NCI-H748 treated with DMSO at 0.1 percent for 48 hours (cell line): ENCODE data around the gene HIPK1.
"Not testable (repeated sequence)": the region's sequence is repeated elsewhere in the genome, so short reads cannot be mapped to it uniquely, and the experiment has no call there.

Source experiments
- DNase-seq: peaks from one replicate; lab custom pipeline; 2025; lab: John Stamatoyannopoulos, UW

HIPK1 gene

DNA sequence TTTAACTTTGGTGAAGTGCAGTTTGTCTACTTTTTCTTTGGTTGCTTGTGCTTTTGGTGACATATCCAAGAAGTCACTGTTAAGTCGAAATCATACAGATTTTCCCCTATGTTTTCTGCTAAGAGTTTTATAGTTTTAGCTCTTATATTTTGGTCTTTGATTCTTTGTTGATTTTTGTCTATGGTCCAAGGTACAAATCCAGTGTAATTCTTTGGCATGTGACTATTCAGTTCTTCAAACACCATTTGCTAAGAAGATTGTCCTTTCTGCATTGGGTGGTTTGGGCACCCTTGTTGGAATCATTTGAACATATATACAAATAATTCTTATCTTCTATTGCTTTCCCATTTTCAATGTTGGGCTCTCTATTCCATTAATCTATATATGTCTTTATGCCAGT lies 16.2 kb downstream of the HIPK1 start:
- DNase-seq = no peak

DNA sequence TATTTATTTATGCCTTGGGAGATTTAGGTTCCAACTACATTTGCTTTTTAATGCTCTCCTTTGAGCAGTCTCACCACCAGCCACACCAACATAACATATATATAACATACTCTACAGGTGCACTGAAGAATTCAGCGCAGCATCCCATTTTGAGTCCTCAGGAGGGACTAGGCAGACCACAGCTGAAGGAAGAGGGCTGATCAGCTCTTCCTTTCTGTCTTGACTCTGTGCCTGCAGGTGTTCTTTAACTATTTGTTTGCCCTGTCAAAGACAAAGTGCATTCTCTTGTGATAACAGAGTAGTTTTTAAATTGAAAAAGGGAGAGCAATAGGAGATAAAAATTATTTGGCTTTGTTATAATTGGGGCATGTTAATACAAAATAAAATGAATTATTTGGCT lies 17.0 kb downstream of the HIPK1 start:
- no peak for DNase-seq

DNA sequence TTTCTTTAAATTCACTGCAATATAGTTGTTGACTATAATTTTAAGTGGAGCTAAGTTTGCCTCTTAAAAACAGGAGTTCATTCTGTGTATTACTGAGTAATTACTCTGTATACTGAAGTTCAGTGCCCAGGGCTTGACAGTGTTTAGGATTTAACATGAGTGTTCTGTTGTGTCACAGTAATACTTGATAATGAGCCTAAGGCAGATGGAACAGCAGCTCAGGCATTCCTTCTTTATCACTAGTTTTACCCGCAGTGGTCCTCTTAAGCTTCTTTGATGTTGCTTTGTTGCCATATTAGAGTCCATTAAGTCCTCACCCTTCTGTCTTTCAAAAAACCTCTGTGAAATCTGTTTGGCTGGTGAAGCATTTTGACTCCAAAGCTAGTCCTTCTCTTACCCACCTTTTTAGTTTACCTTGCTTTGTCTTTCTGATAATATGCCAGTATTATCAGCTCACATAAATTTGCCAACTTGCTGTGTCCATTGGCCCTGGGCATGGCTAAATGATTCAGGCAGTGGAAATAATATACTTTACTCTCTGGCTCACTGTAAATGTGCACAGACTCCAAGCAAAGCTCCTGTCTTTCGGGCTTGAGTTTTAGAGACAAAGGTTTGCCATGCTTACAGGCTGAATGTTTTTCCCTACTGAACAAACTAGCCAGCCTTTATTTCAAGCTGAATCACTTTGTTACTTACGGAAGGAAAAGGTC lies 17.7 kb downstream of the HIPK1 start:
- DNase-seq = no peak

DNA sequence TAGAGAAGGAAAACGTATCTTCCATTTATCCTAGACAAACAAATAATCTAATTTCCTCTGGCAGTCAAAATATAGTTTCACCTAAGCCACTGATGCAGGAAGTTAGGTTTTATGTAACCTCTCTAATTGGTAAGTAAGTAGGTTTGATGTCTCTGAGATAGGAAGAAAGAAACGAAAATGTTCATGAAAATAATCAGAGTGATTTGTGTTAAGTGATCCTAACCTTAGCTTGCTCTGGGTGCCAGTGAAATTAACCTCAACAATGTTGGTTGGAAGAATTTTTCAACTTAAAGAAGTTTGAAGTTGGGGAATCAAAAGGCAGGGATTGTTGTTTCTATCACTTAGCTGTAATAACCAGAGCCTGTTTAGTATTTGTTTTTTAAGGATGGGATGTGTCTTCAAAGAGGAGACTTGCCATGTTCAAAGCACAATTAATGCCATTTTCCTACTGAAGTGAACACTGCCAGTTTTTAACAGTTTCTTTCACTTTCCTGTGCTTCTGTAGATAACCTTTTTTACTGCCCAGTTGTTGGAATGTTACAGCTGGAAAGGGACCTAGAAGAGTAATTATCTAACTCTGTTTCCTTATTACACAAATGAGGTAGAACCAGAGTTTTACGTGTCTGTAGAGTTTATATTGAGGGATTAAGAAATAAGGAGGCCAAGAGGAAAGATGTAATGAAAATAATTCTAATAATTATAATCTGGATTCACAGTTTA lies 18.4 kb downstream of the HIPK1 start:
- no peak for DNase-seq

DNA sequence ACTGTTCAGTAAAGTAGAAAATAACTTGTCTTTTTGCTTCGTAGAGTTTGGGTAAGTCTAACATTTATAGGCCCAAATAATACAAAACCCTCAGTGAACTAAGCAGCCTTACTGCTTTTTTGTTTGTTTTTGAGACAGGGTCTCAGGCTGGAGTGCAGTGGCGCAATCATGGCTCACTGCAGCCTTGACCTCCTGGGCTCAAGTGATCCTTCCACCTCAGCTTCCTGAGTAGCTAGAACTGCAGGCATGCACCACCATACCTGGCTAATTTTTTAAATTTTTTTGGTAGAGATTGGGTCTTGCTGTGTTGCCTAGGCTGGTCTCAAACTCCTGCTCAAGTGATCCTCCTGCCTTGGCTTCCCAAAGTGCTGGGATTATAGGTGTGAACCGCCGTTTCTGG lies 19.0 kb downstream of the HIPK1 start:
- DNase-seq = not testable (repeated sequence)

DNA sequence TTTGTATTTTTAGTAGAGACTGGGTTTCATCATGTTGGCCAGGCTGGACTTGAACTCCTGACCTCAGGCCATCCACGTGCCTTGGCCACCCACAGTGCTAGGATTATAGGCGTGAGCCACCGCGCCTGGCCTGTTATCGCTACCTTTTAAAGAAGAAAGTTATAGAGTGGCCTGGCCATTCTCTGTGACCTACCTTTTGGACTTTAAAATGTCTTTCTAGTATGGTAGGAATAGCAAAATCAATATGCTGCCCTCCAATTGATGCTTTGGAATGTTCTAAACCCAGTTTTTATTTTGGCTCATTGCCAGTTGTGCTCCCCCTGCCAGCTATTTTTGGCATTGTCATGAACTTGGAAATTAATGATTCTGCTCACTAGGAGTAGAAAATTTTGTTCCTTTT lies 19.9 kb downstream of the HIPK1 start:
- DNase-seq = no peak

DNA sequence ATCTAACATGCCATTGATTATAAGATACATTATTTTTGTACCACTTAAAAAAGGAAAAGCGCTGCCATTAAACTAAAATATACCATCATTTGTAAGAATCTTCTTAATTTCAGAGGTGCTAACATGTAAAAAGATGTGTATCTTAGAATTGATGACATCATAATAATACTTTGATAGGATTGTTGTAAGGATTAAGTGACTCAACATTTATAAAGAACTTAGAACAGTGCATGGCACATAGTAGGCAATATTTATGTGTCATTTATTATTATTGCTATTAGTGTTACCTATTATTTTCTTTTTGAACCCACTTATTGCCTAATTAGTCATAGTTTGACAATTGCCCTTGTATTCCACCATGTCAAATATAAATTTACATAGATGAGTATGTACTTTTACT lies 21.8 kb downstream of the HIPK1 start:
- no peak for DNase-seq

DNA sequence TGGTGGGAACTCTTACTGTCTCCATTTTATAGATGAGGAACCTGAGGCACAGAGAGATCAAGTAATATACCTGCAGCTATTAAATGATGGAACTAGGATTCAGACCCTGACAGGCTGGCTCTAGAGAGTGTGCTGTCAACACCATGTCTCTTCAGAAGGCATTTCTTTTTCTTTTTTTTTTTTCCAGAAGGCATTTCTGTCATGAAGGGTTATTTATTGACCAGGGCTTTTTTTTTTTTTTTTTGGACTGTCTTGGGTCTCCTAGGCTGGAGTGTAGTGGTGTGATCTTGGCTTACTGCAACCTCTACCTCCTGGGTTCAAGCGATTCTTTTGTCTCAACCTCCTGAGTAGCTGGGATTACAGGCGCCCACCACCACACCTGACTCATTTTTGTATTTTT lies 22.6 kb downstream of the HIPK1 start:
- DNase-seq = no peak

DNA sequence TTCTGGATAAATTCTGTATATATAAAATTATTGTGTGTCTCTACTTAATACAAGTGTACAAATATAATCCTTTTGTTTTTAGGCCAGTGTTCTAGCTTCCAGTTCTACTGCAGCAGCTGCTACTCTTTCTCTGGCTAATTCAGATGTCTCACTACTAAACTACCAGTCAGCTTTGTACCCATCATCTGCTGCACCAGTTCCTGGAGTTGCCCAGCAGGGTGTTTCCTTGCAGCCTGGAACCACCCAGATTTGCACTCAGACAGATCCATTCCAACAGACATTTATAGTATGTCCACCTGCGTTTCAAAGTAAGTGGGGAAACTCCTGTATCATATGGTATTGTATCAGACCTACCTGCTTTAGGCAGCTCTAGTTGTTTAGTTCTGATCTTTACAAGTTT lies 28.9 kb downstream of the HIPK1 start:
- DNase-seq = no peak

DNA sequence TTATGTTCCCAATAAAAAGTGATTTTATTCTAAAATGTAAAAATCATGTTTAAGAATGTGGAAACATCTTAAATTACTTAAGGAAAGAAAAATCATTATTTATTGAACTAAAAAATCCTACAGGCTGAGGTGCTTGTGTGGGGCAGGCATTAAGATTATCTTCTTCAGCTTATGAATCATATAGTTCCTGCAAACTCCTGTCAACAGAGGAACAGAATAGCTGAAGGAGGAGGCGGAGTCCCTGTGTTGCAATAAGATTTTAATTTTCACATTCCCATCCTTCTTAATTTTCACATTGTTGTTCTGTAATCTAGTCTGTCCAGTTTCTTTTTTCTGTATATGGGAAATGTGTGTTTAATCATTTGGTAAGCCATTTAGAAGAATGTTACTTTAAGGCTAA lies 29.6 kb downstream of the HIPK1 start:
- no peak for DNase-seq

DNA sequence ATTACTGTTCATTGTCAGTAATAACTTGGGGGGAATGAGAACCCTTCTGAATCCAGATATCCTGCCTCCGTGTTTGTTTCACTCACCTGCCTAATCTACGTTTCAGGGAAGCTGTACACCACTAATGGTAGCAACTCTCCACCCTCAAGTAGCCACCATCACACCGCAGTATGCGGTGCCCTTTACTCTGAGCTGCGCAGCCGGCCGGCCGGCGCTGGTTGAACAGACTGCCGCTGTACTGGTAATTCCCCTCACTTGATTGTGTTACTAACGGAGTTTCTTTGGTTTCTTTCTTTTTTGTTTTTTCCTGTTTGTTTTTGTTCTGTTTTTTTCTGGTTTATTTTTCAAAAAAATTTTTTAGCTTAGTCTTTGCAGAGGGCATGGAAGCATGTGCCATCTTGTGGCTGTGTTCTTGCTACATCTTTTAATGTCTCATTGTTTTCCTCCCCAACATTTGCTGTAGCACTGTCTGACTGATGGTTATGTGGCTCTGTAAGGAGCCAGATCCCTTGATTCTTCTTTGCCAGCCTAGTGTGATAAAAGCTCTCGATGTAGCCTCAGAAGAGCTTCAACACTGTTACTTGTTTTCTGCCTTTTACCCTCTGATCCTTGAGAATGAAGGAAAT lies 34.3 kb downstream of the HIPK1 start:
- DNase-seq = no peak

DNA sequence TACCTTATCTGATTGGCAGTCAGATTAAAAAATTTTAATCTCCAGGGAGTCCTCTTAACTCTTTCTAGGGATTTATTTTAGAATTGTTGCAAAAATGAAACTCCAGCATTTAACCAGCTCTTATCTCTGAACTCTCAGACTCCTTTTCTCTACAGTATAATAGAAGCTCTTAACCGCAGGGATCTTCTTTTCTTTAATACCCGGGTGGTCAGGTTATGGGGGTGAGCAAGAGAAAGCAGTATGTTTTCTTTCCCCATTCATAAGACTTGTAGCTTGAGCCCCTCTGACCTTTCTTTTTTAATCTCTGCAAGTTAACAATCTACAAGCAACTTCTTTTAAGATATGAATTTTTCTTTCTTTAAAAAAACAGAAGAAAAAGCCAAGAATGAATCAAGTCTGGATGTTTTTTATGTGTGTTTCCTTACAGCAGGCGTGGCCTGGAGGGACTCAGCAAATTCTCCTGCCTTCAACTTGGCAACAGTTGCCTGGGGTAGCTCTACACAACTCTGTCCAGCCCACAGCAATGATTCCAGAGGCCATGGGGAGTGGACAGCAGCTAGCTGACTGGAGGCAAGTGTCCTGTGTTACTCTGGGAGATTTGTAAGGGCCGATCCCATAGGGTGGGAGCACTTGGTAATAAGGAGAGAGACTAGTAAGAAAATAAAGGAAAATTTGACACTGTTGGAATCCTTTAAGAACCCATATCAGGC lies 36.7 kb downstream of the HIPK1 start:
- DNase-seq = no peak

DNA sequence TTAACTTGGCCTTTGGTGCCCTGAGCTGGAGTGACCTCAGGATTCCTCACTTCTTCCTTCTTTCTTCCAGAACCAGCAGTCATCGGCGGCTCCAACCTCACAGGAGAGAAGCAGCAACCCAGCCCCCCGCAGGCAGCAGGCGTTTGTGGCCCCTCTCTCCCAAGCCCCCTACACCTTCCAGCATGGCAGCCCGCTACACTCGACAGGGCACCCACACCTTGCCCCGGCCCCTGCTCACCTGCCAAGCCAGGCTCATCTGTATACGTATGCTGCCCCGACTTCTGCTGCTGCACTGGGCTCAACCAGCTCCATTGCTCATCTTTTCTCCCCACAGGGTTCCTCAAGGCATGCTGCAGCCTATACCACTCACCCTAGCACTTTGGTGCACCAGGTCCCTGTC lies 43.8 kb downstream of the HIPK1 start:
- no peak for DNase-seq

DNA sequence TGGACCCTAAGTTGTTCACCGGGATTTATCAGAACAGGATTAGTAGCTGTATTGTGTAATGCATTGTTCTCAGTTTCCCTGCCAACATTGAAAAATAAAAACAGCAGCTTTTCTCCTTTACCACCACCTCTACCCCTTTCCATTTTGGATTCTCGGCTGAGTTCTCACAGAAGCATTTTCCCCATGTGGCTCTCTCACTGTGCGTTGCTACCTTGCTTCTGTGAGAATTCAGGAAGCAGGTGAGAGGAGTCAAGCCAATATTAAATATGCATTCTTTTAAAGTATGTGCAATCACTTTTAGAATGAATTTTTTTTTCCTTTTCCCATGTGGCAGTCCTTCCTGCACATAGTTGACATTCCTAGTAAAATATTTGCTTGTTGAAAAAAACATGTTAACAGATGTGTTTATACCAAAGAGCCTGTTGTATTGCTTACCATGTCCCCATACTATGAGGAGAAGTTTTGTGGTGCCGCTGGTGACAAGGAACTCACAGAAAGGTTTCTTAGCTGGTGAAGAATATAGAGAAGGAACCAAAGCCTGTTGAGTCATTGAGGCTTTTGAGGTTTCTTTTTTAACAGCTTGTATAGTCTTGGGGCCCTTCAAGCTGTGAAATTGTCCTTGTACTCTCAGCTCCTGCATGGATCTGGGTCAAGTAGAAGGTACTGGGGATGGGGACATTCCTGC lies 46.2 kb downstream of the HIPK1 start:
- DNase-seq = no peak

DNA sequence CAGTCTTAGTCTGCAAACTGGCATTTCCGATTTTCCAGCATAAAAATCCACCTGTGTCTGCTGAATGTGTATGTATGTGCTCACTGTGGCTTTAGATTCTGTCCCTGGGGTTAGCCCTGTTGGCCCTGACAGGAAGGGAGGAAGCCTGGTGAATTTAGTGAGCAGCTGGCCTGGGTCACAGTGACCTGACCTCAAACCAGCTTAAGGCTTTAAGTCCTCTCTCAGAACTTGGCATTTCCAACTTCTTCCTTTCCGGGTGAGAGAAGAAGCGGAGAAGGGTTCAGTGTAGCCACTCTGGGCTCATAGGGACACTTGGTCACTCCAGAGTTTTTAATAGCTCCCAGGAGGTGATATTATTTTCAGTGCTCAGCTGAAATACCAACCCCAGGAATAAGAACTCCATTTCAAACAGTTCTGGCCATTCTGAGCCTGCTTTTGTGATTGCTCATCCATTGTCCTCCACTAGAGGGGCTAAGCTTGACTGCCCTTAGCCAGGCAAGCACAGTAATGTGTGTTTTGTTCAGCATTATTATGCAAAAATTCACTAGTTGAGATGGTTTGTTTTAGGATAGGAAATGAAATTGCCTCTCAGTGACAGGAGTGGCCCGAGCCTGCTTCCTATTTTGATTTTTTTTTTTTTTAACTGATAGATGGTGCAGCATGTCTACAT lies 47.6 kb downstream of the HIPK1 start:
- DNase-seq = no peak

DNA sequence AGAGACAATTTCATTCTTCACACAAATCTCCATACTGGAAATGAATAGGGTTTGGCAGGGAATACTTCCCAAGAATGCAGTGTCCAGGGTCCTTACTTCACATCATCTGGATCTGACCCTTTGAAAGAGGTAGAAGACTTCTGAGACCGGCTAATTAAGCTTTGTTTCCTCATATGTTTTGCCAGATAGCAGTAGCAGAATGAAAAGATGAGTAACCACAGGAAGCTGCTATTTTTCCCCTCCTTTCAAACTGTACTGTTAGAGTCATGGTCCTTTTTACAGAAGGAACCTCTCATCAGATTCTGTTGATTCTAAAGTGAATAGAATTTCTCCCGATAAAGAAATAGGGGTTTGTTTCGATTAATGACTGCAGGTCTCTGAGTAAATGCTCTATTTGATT lies 48.8 kb downstream of the HIPK1 start:
- no peak for DNase-seq

DNA sequence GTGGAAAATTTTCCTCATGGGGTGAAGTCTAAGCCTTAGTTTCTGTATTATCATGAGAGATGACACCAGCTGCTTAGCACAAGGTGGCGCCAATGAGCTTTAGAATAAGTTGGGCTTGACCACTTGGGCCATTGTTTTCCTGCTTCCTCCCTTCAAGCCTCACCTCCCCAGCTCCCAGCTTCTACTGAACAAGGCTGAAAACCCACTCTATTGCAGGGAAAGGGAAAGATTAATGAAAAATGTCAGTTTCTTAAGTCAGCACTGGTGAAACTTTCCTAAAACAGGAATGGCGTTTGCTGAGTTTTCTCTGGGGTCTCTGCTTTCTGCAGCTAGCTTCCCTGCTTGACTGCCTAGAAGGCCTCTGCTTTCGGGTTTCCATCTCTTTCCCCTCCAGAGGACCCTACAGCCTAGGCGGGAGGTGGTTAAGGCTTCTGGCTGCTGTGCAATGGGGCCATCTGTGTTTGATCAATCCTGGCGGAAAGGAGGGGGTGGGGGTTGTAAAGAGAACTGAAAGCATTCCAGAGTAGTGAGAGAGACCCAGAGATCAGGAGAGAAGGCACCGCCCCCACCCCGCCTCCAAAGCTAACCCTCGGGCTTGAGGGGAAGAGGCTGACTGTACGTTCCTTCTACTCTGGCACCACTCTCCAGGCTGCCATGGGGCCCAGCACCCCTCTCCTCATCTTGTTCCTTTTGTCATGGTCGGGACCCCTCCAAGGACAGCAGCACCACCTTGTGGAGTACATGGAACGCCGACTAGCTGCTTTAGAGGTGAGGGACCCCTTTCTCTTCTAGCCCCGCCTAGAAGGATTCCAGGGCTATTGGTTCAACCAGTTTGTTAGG lies 50.0 kb downstream of the HIPK1 start, which contains the start of gene OLFML3:
OLFML3 (plus strand) TSS at position 612 of the 840 bp plus-strand sequence; CDS start at position 655, 43 bp downstream.
- peak; percentile 66 for DNase-seq

DNA sequence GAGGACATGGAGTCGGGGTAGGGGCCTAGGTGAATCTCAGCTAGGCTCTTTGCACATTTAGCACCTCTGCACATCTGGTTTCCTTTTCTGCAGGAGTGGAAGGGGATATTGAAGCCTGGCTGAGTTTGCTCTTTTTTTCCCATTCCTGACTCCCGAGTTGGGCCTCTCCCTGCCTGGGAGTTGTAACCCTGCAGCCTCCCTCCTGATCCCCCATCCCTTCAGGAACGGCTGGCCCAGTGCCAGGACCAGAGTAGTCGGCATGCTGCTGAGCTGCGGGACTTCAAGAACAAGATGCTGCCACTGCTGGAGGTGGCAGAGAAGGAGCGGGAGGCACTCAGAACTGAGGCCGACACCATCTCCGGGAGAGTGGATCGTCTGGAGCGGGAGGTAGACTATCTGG lies 51.0 kb downstream of the HIPK1 start:
- DNase-seq = no peak

DNA sequence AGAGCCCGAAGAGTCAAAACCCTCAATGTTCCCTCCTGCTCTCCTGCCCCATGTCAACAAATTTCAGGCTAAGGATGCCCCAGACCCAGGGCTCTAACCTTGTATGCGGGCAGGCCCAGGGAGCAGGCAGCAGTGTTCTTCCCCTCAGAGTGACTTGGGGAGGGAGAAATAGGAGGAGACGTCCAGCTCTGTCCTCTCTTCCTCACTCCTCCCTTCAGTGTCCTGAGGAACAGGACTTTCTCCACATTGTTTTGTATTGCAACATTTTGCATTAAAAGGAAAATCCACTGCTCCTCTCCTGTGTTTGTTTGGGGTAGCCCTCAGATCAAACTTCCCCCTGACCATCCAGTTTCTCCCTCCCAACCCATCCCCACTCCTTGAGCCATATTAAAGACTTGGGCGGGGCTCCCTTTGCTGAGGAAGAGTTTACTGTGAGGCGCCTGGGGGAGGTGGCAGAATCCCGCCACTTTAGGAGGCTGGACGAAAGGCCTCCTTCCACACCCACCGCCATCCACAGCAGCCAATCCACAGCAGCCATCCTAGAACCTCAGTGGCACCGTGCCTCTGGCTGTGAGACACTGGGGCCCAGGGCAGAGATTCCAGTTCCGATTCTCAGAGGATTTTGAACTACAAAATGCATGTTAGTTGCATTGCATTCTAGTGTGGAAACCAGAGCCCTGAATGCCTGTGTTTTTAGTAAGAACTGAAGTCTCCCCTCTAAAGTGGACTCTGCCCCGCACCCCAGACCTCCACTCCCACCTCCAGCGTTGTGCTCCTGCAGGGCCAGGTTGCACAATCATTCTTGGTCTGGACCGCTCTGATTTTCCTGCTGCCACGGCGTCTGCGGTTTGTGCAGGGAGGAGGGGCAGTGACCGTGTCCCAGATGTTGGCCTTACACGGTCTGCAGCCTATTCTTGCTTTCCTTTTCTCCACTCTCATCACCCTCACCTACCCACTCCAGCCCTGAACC lies 53.1 kb downstream of the HIPK1 start:
- no peak for DNase-seq
